DOHH2 (cell line): ENCODE measurements around the gene CFAP74.

Source experiments
- CTCF ChIP-seq: fragments of 200-600 bp; sonication (generic); IDR thresholded peaks from one replicate; pipeline ENCODE4 v1.5.1; 2014; ENCODE audit warnings: antibody characterized with exemption, mild to moderate bottlenecking, low read depth, low read length; ENCODE audit not compliant: poor library complexity, severe bottlenecking
- EZH2phosphoT487 ChIP-seq: fragments of 200-600 bp; sonication (generic); IDR thresholded peaks from 2 replicates; pipeline ENCODE4 v1.6.1; 2017; ENCODE audit warnings: borderline replicate concordance, mild to moderate bottlenecking, antibody characterized with exemption, low read length, moderate library complexity, mixed read lengths

DNA sequence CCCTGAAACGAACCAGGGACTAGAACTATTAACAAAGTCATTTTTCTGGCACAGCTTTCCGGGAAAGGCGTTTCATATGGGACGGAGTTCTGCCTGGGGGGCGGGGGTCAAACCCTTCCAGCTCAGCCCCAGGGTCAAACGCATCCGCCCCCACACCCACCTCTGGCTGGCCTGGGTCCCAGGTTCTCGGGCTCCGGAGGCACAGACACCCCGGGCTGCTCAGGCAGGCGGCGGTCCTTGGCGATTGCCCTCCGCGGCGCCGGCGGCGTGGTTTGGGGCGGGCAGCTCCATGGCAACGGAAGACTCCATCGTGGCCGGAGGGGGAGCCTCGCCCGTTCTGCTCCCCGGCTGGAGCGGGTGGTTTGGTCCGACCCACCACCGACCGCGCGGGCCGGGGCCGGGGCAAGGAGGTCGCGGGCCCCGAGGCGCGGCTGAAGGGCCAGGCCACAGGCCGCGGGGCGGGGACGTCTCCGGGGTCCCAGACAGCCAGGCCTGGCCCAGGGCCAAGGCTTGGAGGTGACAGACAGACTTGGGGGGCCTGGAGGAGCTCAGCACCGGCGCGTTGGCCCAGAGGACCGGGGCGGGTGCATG is at the start of gene CFAP74:
- TF ChIP-seq CTCF (no peak), EZH2phosphoT487 (no peak)
